SK-N-SH treated with all-trans-retinoic acid at 6 μM for 48 hours (cell line): ENCODE results near the gene PROM2.

Experiments used
- ARNTL ChIP-seq: fragments of 450-650 bp; formaldehyde crosslinking; IDR thresholded peaks from 2 replicates; pipeline ENCODE4 v1.5.0; 2020; ENCODE audit warnings: low read depth, mild to moderate bottlenecking, moderate library complexity, borderline replicate concordance
- CREB5 ChIP-seq: fragments of 250-450 bp; sonication (Bioruptor Pico); IDR thresholded peaks from 2 replicates; pipeline ENCODE4 v1.5.1; 2020; ENCODE audit warnings: low read depth, mild to moderate bottlenecking, moderate library complexity
- CSRNP3 ChIP-seq: fragments of 250-450 bp; sonication (Bioruptor Pico); IDR thresholded peaks from 2 replicates; pipeline ENCODE4 v1.5.1; 2021; ENCODE audit warnings: mild to moderate bottlenecking, moderate library complexity
- PATZ1 ChIP-seq: fragments of 250-450 bp; sonication (Bioruptor Pico); IDR thresholded peaks from 2 replicates; pipeline ENCODE4 v1.8.0; 2020; ENCODE audit warnings: mild to moderate bottlenecking, moderate library complexity, borderline replicate concordance
- POU6F1 ChIP-seq: fragments of 250-450 bp; sonication (Bioruptor Pico); IDR thresholded peaks from 2 replicates; pipeline ENCODE4 v1.8.0; 2021; ENCODE audit warnings: low read depth, mild to moderate bottlenecking, moderate library complexity, borderline replicate concordance
- RARB ChIP-seq: fragments of 250-450 bp; sonication (Bioruptor Pico); IDR thresholded peaks from 2 replicates; pipeline ENCODE4 v1.8.0; 2021; ENCODE audit warnings: mild to moderate bottlenecking, moderate library complexity
- ZC3H10 ChIP-seq: fragments of 250-450 bp; sonication (Bioruptor Pico); IDR thresholded peaks from 2 replicates; pipeline ENCODE4 v1.5.1; 2021; ENCODE audit warnings: mild to moderate bottlenecking, moderate library complexity
- ZFP3 ChIP-seq: fragments of 250-450 bp; sonication (Bioruptor Pico); IDR thresholded peaks from 2 replicates; pipeline ENCODE4 v1.5.0; 2020; ENCODE audit warnings: mild to moderate bottlenecking, moderate library complexity
- ZNF70 ChIP-seq: fragments of 450-650 bp; formaldehyde crosslinking; IDR thresholded peaks from 2 replicates; pipeline ENCODE4 v1.5.0; 2020; ENCODE audit warnings: mild to moderate bottlenecking, moderate library complexity

GRCh38 chr2:95297639-95298395 is 23.6 kb downstream of the PROM2 start:
- TF ChIP-seq PATZ1 (CRISPR knock-in tag) (no peak), ZNF70 (CRISPR knock-in tag) (no peak), ZFP3 (CRISPR knock-in tag) (no peak), POU6F1 (CRISPR knock-in tag) (no peak), ZC3H10 (CRISPR knock-in tag) (no peak), CSRNP3 (CRISPR knock-in tag) (no peak), RARB (CRISPR knock-in tag) (no peak), ARNTL (no peak), CREB5 (CRISPR knock-in tag) (no peak)
